ENCODE measurements around the gene ANTXR1. TPM values are rescaled to one million over a fixed set of nuclear protein-coding genes. Genes with fewer than 3 reads are reported as not detected.

ANTXR1 gene
- total RNA-seq, 1 experiment from 2014 or later, result 0.27 TPM

DNA sequence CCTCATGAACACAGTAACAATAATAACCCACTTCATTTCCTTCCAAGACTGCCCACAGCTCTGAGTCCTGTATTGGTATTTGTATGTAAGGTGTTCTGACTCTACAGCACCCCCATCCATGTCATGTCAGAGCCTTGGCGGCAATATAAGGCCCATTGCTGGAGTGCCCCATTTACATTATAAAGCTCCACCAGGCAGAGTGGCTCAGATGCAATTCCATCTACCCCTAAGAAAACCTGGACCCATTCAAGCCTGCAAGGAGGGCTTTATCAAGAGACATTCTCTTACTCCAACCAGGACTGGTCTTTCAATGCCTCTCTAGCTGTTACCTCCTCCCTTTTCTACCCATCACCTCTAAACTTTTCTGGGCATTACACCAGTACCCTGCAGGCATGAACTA, 101.6 kb downstream of the ANTXR1 start:
- Mint-ChIP-seq H3K27me3 (ENCODE audit: insufficient read depth, unreplicated experiment) (peaks cover 10% of the 10 kb centered on the region), H3K9me3 (ENCODE audit: unreplicated experiment) (no peaks in the 10 kb centered on the region), H3K27ac (ENCODE audit: unreplicated experiment) (no peak overlapping the region), H3K36me3 (ENCODE audit: insufficient read depth, unreplicated experiment) (no peaks in the 10 kb centered on the region), H3K4me1 (ENCODE audit: low read depth, unreplicated experiment) (no peaks in the 10 kb centered on the region), H3K4me3 (ENCODE audit: unreplicated experiment) (no peak overlapping the region)
- TF ChIP-seq, protein P1, sequence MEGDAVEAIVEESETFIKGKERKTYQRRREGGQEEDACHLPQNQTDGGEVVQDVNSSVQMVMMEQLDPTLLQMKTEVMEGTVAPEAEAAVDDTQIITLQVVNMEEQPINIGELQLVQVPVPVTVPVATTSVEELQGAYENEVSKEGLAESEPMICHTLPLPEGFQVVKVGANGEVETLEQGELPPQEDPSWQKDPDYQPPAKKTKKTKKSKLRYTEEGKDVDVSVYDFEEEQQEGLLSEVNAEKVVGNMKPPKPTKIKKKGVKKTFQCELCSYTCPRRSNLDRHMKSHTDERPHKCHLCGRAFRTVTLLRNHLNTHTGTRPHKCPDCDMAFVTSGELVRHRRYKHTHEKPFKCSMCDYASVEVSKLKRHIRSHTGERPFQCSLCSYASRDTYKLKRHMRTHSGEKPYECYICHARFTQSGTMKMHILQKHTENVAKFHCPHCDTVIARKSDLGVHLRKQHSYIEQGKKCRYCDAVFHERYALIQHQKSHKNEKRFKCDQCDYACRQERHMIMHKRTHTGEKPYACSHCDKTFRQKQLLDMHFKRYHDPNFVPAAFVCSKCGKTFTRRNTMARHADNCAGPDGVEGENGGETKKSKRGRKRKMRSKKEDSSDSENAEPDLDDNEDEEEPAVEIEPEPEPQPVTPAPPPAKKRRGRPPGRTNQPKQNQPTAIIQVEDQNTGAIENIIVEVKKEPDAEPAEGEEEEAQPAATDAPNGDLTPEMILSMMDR (IDR thresholded peaks at IDR 0.05; ENCODE audit: insufficient read depth in 1 of 2, low read depth in 1 of 2, low read length in 1 of 2, severe bottlenecking in 1 of 2, unreplicated experiment in 1 of 2), result no peak
- H3K36me3 ChIP-seq (ENCODE audit: control insufficient read depth, insufficient read depth, low read length), result no peaks in the 10 kb centered on the region
- peaks cover 2% of the 10 kb centered on the region; the same call in 1 of the 2 replicates for H3K27me3 ChIP-seq (replicated peaks; ENCODE audit: control insufficient read depth, insufficient read depth, low read length)
- H3K9me3 ChIP-seq, result no peaks in the 10 kb centered on the region
- DNase-seq, result no peak
- no TSS peak for BruUV-seq (replicated peaks)
- intact Hi-C loops (cut with micrococcal nuclease; ENCODE audit: unreplicated experiment), result no loop called here
- no peak overlapping the region for H3K4me3 ChIP-seq (ENCODE audit: low read depth, low read length)
- CTCF ChIA-PET, result no interaction called here
- H3K4me1 ChIP-seq, result no peaks in the 10 kb centered on the region
- POLR2A ChIA-PET, result no interaction called here

DNA sequence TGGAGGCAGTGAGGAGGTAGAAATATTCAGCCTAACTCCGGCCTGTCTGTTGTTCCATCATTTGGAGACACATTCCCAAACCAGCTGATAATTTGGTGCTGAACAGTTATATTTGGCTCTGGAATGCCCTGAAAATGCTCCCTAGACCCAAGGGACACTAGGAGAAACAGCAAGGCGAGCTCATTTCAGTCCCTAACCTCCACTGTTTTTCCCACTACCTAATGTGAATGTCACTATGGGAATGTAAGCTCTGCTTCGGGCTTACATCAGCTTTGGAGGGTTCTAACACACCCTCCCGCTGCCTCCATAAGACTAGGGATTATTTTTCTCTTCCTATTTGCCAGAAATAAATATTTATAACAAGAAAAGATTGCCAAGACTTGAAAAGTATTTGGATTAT, 103.5 kb downstream of the ANTXR1 start:
- POLR2A ChIA-PET, result no interaction called here
- H3K36me3 Mint-ChIP-seq (ENCODE audit: insufficient read depth, unreplicated experiment), result no peaks in the 10 kb centered on the region
- CTCF ChIA-PET, result interaction anchor here (0.6 kb wide), 1 partner anchor 1091 kb away, joined by 3 read pairs; no protein-coding TSS in a partner anchor

DNA sequence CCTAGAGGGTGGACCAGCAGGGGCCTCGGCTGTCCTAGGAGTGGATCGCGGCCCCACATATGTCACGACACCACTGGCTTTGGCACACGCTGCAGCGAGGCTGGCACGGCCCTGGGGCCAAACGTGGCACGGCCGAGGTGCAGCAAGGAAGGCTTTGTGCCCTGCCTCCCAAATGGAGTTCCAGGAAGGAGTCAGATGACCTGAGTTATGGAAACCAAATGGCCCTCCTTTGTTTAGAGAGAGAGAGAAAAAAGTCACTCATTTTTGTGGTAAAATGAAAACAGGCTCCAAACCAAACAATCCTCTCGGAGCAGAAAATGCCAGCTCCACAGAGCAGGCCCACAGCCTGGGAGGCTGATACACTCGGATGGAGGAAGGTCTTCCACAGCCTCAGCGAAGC, 105.6 kb downstream of the ANTXR1 start:
- Mint-ChIP-seq H3K36me3 (ENCODE audit: insufficient read depth, unreplicated experiment) (no peaks in the 10 kb centered on the region), H3K4me3 (ENCODE audit: unreplicated experiment) (no peak overlapping the region), H3K27ac (ENCODE audit: unreplicated experiment) (no peak overlapping the region), H3K27me3 (ENCODE audit: insufficient read depth, unreplicated experiment) (peaks cover 7% of the 10 kb centered on the region), H3K4me1 (ENCODE audit: low read depth, unreplicated experiment) (no peaks in the 10 kb centered on the region), H3K9me3 (ENCODE audit: unreplicated experiment) (no peaks in the 10 kb centered on the region)
- TF ChIP-seq, protein P1 (IDR thresholded peaks at IDR 0.05; ENCODE audit: insufficient read depth in 1 of 2, low read depth in 1 of 2, low read length in 1 of 2, severe bottlenecking in 1 of 2, unreplicated experiment in 1 of 2), result no peak
- CTCF ChIA-PET, result no interaction called here
- no TSS peak for BruUV-seq (replicated peaks)
- Histone ChIP-seq H3K27me3 (replicated peaks; ENCODE audit: control insufficient read depth, insufficient read depth, low read length) (no peaks in the 10 kb centered on the region), H3K9me3 (no peaks in the 10 kb centered on the region), H3K36me3 (ENCODE audit: control insufficient read depth, insufficient read depth, low read length) (no peaks in the 10 kb centered on the region), H3K4me3 (ENCODE audit: low read depth, low read length) (no peak overlapping the region), H3K4me1 (no peaks in the 10 kb centered on the region)
- DNase-seq, result no peak
- intact Hi-C loops (cut with micrococcal nuclease; ENCODE audit: unreplicated experiment), result no loop called here
- POLR2A ChIA-PET, result no interaction called here

More for the DNA sequence above, 103.5 kb downstream of the ANTXR1 start:
- TF ChIP-seq, protein P1 (IDR thresholded peaks at IDR 0.05; ENCODE audit: insufficient read depth in 1 of 2, low read depth in 1 of 2, low read length in 1 of 2, severe bottlenecking in 1 of 2, unreplicated experiment in 1 of 2), result no peak
- Histone ChIP-seq H3K9me3 (no peaks in the 10 kb centered on the region), H3K4me3 (ENCODE audit: low read depth, low read length) (no peak overlapping the region), H3K36me3 (ENCODE audit: control insufficient read depth, insufficient read depth, low read length) (no peaks in the 10 kb centered on the region), H3K27me3 (replicated peaks; ENCODE audit: control insufficient read depth, insufficient read depth, low read length) (peaks cover 2% of the 10 kb centered on the region; the same call in 1 of the 2 replicates), H3K4me1 (no peaks in the 10 kb centered on the region)
- no peak for DNase-seq
- intact Hi-C loops (cut with micrococcal nuclease; ENCODE audit: unreplicated experiment), result no loop called here
- no peak overlapping the region for H3K4me3 Mint-ChIP-seq (ENCODE audit: unreplicated experiment)
- BruUV-seq (replicated peaks), result no TSS peak
- peaks cover 7% of the 10 kb centered on the region for H3K27me3 Mint-ChIP-seq (ENCODE audit: insufficient read depth, unreplicated experiment)
- no peaks in the 10 kb centered on the region for H3K9me3 Mint-ChIP-seq (ENCODE audit: unreplicated experiment)
- no peak overlapping the region for H3K27ac Mint-ChIP-seq (ENCODE audit: unreplicated experiment)
- H3K4me1 Mint-ChIP-seq (ENCODE audit: low read depth, unreplicated experiment), result no peaks in the 10 kb centered on the region

Data from Caco-2 (cell line).